H1 (cell line): Measurements from ENCODE around the gene KIF26A. TPM values are rescaled to one million over a fixed set of nuclear protein-coding genes. Genes with fewer than 3 reads are reported as not detected.

Experiments used
- CTCF ChIA-PET: fragments of 300-600 bp; sonication (Branson Sonifier 250); formaldehyde crosslinking; loops from one replicate; lab custom pipeline; 2021; ENCODE audit not compliant: partially characterized antibody; lab: Charles Lee
- POLR2A ChIA-PET: fragments of 300-600 bp; sonication (Branson Sonifier 250); formaldehyde crosslinking; loops from one replicate; lab custom pipeline; 2021; ENCODE audit warnings: inconsistent platforms; ENCODE audit not compliant: partially characterized antibody; lab: Charles Lee
- DNase-seq, 2 experiments: peaks; one replicate each; pipeline versions ENCODE4 v3.0.0 to v3.0.0-alpha.2; 2010 to 2022; ENCODE audit warnings: low spot score in 2 of 2, low read depth in 1 of 2, mixed read lengths in 1 of 2
- FAIRE-seq: peaks from 2 replicates; lab custom pipeline; 2011; peaks lifted over from hg19 to GRCh38; lab: Jason Lieb, UNC
- H2AFZ ChIP-seq: 2 replicates; pipeline ENCODE4 v1.8.1; 2012; ENCODE audit warnings: low read length, inconsistent platforms
- H2AK5ac ChIP-seq: 2 replicates; pipeline ENCODE4 v1.6.1; 2013; ENCODE audit warnings: low read depth, low read length
- H2BK120ac ChIP-seq: replicated peaks from 2 replicates; pipeline ENCODE3; 2013; ENCODE audit warnings: low read depth, low read length, inconsistent platforms
- H2BK12ac ChIP-seq: 2 replicates; pipeline ENCODE4 v1.6.1; 2013; ENCODE audit warnings: low read depth, low read length
- H2BK15ac ChIP-seq: 2 replicates; pipeline ENCODE4 v1.6.1; 2013; ENCODE audit warnings: low read length
- H2BK20ac ChIP-seq: 2 replicates; pipeline ENCODE4 v1.6.1; 2013; ENCODE audit warnings: low read length
- H2BK5ac ChIP-seq: 2 replicates; pipeline ENCODE4 v1.6.1; 2013; ENCODE audit warnings: low read depth, low read length
- H3K14ac ChIP-seq: 2 replicates; pipeline ENCODE4 v1.6.1; 2013; ENCODE audit warnings: inconsistent platforms; ENCODE audit not compliant: insufficient read length
- H3K18ac ChIP-seq: 2 replicates; pipeline ENCODE4 v1.6.1; 2013; ENCODE audit warnings: low read length; ENCODE audit errors: extremely low read depth
- H3K23ac ChIP-seq: 2 replicates; pipeline ENCODE4 v1.6.1; 2013; ENCODE audit warnings: inconsistent platforms; ENCODE audit not compliant: insufficient read length
- H3K23me2 ChIP-seq: 2 replicates; pipeline ENCODE4 v1.6.1; 2013; ENCODE audit warnings: low read depth, low read length
- H3K27ac ChIP-seq: 2 replicates; pipeline ENCODE4 v1.6.1; 2011; ENCODE audit warnings: low read depth, low read length, inconsistent platforms
- H3K27me3 ChIP-seq, 4 experiments: replicated peaks in 1 of 4; 1 replicate in 1 of 4; 2 replicates in 3 of 4; pipeline versions ENCODE4 v1.6.1 to v1.8.1; 2011 to 2013; ENCODE audit warnings: low read length in 3 of 4, mild to moderate bottlenecking in 3 of 4, inconsistent platforms in 2 of 4, mixed read lengths in 2 of 4, moderate library complexity in 1 of 4; ENCODE audit not compliant: control insufficient read depth in 3 of 4, insufficient read depth in 3 of 4; ENCODE audit errors: extremely low read depth in 1 of 4
- H3K36me3 ChIP-seq, 4 experiments: 2 replicates each; pipeline versions ENCODE4 v1.6.1 to v1.8.1; 2011 to 2013; ENCODE audit warnings: mild to moderate bottlenecking in 4 of 4, low read length in 3 of 4, moderate library complexity in 2 of 4, control low read depth in 1 of 4, inconsistent platforms in 1 of 4; ENCODE audit not compliant: insufficient read depth in 4 of 4, control insufficient read depth in 2 of 4
- H3K4ac ChIP-seq: replicated peaks from 2 replicates; pipeline ENCODE3; 2013; ENCODE audit warnings: low read length, low read depth, mixed read lengths, inconsistent platforms; ENCODE audit not compliant: insufficient read length
- H3K4me1 ChIP-seq, 4 experiments: replicated peaks in 1 of 4; 1 replicate in 1 of 4; 2 replicates in 3 of 4; pipeline versions ENCODE4 v1.6.1 to v1.8.1; 2011 to 2013; ENCODE audit warnings: low read length in 3 of 4, inconsistent platforms in 2 of 4, mixed read lengths in 1 of 4; ENCODE audit not compliant: insufficient read depth in 4 of 4, control insufficient read depth in 3 of 4
- H3K4me2 ChIP-seq, 2 experiments: 2 replicates each; pipeline versions ENCODE4 v1.6.1 to v1.8.1; 2011 to 2013; ENCODE audit warnings: low read depth in 2 of 2, low read length in 2 of 2, control low read depth in 1 of 2, inconsistent platforms in 1 of 2, mild to moderate bottlenecking in 1 of 2; ENCODE audit not compliant: insufficient read depth in 1 of 2
- H3K4me3 ChIP-seq, 4 experiments: fragments of 200-600, 300-600 bp in 1 of 4; sonication (generic), shearing (Covaris generic), sonication (Bioruptor Twin) in 1 of 4; 2 replicates each; pipeline versions ENCODE4 v1.5.1 to v1.8.1; 2011 to 2016; ENCODE audit warnings: low read length in 4 of 4, low read depth in 3 of 4, control low read depth in 2 of 4, inconsistent platforms in 2 of 4, mild to moderate bottlenecking in 2 of 4, mixed read lengths in 1 of 4, moderate library complexity in 1 of 4; ENCODE audit not compliant: insufficient read depth in 2 of 4; ENCODE audit errors: extremely low read depth in 1 of 4
- H3K56ac ChIP-seq: replicated peaks from 2 replicates; pipeline ENCODE3; 2013; ENCODE audit warnings: low read depth, mild to moderate bottlenecking, mixed read lengths, low read length, inconsistent platforms; ENCODE audit not compliant: insufficient read length
- H3K79me1 ChIP-seq: 2 replicates; pipeline ENCODE4 v1.6.1; 2013; ENCODE audit warnings: low read depth, low read length, control low read depth
- H3K79me2 ChIP-seq, 2 experiments: 2 replicates each; pipeline versions ENCODE4 v1.6.1 to v1.8.1; 2012 to 2013; ENCODE audit warnings: low read length in 2 of 2, mild to moderate bottlenecking in 2 of 2, inconsistent platforms in 1 of 2; ENCODE audit not compliant: insufficient read depth in 2 of 2, control insufficient read depth in 1 of 2
- H3K9ac ChIP-seq, 4 experiments: replicated peaks in 1 of 4; 1 replicate in 1 of 4; 2 replicates in 3 of 4; pipeline versions ENCODE4 v1.6.1 to v1.8.1; 2011 to 2013; ENCODE audit warnings: low read depth in 3 of 4, low read length in 3 of 4, control low read depth in 2 of 4, mild to moderate bottlenecking in 2 of 4, moderate library complexity in 2 of 4, inconsistent platforms in 1 of 4; ENCODE audit errors: extremely low read depth in 1 of 4
- H3K9me3 ChIP-seq, 2 experiments: 2 replicates each; pipeline versions ENCODE4 v1.6.1 to v1.8.1; 2012 to 2013; ENCODE audit warnings: mild to moderate bottlenecking in 2 of 2, moderate library complexity in 2 of 2, control low read depth in 1 of 2, inconsistent platforms in 1 of 2, low read depth in 1 of 2, low read length in 1 of 2, mixed read lengths in 1 of 2; ENCODE audit not compliant: insufficient read depth in 2 of 2
- H4K20me1 ChIP-seq, 2 experiments: replicated peaks in 1 of 2; 2 replicates each; pipeline versions ENCODE3 to v1.8.1; 2011 to 2013; ENCODE audit warnings: inconsistent platforms in 2 of 2, low read length in 2 of 2, mild to moderate bottlenecking in 1 of 2; ENCODE audit not compliant: insufficient read depth in 2 of 2, control insufficient read depth in 1 of 2
- H4K5ac ChIP-seq: 2 replicates; pipeline ENCODE4 v1.6.1; 2013; ENCODE audit warnings: low read length, low read depth, mixed read lengths, inconsistent platforms; ENCODE audit not compliant: insufficient read length
- H4K8ac ChIP-seq: 2 replicates; pipeline ENCODE4 v1.8.0; 2013; ENCODE audit warnings: mild to moderate bottlenecking, moderate library complexity, low read length, inconsistent platforms; ENCODE audit not compliant: insufficient read depth; ENCODE audit errors: extremely low read depth
- H4K91ac ChIP-seq: replicated peaks from 2 replicates; pipeline ENCODE3; 2013; ENCODE audit warnings: low read length, mixed read lengths, inconsistent platforms; ENCODE audit not compliant: insufficient read length
- ASH2L ChIP-seq: fragments of 200-600, 300-600 bp; sonication (generic); IDR thresholded peaks from one replicate; pipeline ENCODE4 v1.7.1; 2017; ENCODE audit warnings: low read length
- CHD1 ChIP-seq: IDR thresholded peaks from 2 replicates; pipeline ENCODE4 v1.6.1; 2012; ENCODE audit warnings: low read depth, low read length, improper control_type of control experiment
- CTCF ChIP-seq, 3 experiments: IDR thresholded peaks; 1 replicate in 2 of 3; 2 replicates in 1 of 3; pipeline versions ENCODE4 v1.5.1 to v1.6.1; 2011; ENCODE audit warnings: low read length in 3 of 3, mild to moderate bottlenecking in 3 of 3, inconsistent platforms in 2 of 3, low read depth in 1 of 3, moderate library complexity in 1 of 3; ENCODE audit not compliant: insufficient read depth in 1 of 3; ENCODE audit errors: control extremely low read depth in 1 of 3
- FOSL1 ChIP-seq: IDR thresholded peaks from 2 replicates; pipeline ENCODE4 v1.6.1; 2011; ENCODE audit warnings: mild to moderate bottlenecking, low read depth, low read length, moderate library complexity; ENCODE audit not compliant: insufficient read depth
- HDAC6 ChIP-seq: IDR thresholded peaks from one replicate; pipeline ENCODE4 v1.7.1; 2012; ENCODE audit warnings: low read depth, mild to moderate bottlenecking, inconsistent platforms, low read length, moderate library complexity
- POU5F1 ChIP-seq: IDR thresholded peaks from 2 replicates; pipeline ENCODE4 v1.6.1; 2011; ENCODE audit warnings: low read depth, mild to moderate bottlenecking, low read length, moderate library complexity
- SP4 ChIP-seq: IDR thresholded peaks from 2 replicates; pipeline ENCODE4 v1.6.1; 2012; ENCODE audit warnings: low read length, inconsistent platforms
- USF2 ChIP-seq: IDR thresholded peaks from 2 replicates; pipeline ENCODE4 v1.6.1; 2011; ENCODE audit warnings: low read length, improper control_type of control experiment
- WGBS, 2 experiments: shearing (Covaris generic) in 1 of 2; methylation state at CpG; one replicate each; pipeline versions ENCODE4 v1.1.6 to v1.1.7; 2013 to 2015; ENCODE audit warnings: low lambda C conversion rate in 2 of 2, mixed read lengths in 2 of 2, inconsistent platforms in 1 of 2, low coverage in 1 of 2, missing lambda C conversion rate in 1 of 2; ENCODE audit not compliant: insufficient replicate concordance in 2 of 2, insufficient coverage in 1 of 2, insufficient read length in 1 of 2; ENCODE audit errors: extremely low coverage in 1 of 2, missing lambda C conversion rate in 1 of 2; 5-methylcytosine and 5-hydroxymethylcytosine counted together
- polyA plus RNA-seq, 7 experiments: library from polyadenylated mRNA; depleted of rRNA in 3 of 7; stranded (reverse) in 5 of 7; unstranded in 2 of 7; fragments of >200 nt in 5 of 7; fragments of 200-250 nt in 2 of 7; gene quantifications; 1 replicate in 5 of 7; 2 replicates in 1 of 7; 4 replicates in 1 of 7; pipeline versions ENCODE4 v1.2.1 to v1.2.3, GENCODE V29; 2011 to 2013; ENCODE audit warnings: missing spikeins in 2 of 7, mixed read lengths in 2 of 7
- total RNA-seq: library from RNA; stranded (reverse); fragmentation: NEBNext Ultra II Directional; extraction: Animal tissue kit (Norgen Biotek cat#: 25700); gene quantifications from 2 replicates; pipeline ENCODE4 v1.2.1, GENCODE V29; 2021

The KIF26A gene
- total and polyA plus RNA-seq, 2 of the 8 experiments (the other 6 are each of a cell fraction or from before 2014, with no cell fraction given), result 11.5 to 41.6 TPM

- Histone ChIP-seq H3K27ac (no peak overlapping the region), H2BK15ac (no peak overlapping the region)
These were observed 25.2 kb downstream of the KIF26A start for GRCh38 chr14:104163541-104163940.

More at GRCh38 chr14:104163541-104163940, 25.2 kb downstream of the KIF26A start:
- Histone ChIP-seq H3K14ac (no peak overlapping the region), H3K56ac (no peak overlapping the region), H3K4me2 (no peak overlapping the region), H2BK5ac (no peak overlapping the region; the same call in 1 of the 2 replicates), H3K9me3 (no peaks in the 10 kb centered on the region), H2AK5ac (no peak overlapping the region), H2BK12ac (no peak overlapping the region), H3K4me3 (no peak overlapping the region), H4K91ac (no peak overlapping the region), H3K4ac (no peak overlapping the region), H4K20me1 (peaks cover under 1 to 19% of the 10 kb centered on the region in 2 experiments), H3K36me3 (peaks cover 0 to 3% (median 0%) of the 10 kb centered on the region in 4 experiments; a peak in 1 of 8 replicates), H3K79me1 (peaks cover 10% of the 10 kb centered on the region), H2BK120ac (no peak overlapping the region), H3K4me1 (peaks cover 0 to 5% (median 1%) of the 10 kb centered on the region in 4 experiments; a peak in 5 of 7 replicates), H4K5ac (no peak overlapping the region), H3K23ac (no peak overlapping the region), H2BK20ac (no peak overlapping the region), H3K18ac (no peak overlapping the region), H2AFZ (no peak overlapping the region), H3K23me2 (no peaks in the 10 kb centered on the region; the same call in 1 of the 2 replicates), H3K79me2 (peaks cover 0 to 6% of the 10 kb centered on the region in 2 experiments; a peak in 2 of 4 replicates), H3K9ac (no peak overlapping the region), H3K27me3 (no peaks in the 10 kb centered on the region), H4K8ac (no peak overlapping the region)
- no peak for FAIRE-seq
- CTCF ChIA-PET, result interaction anchor here (0.8 kb wide), 1 partner anchor 61 kb away, joined by 3 read pairs; no protein-coding TSS in a partner anchor
- POLR2A ChIA-PET, result no interaction called here
- DNase-seq, result no peak
- TF ChIP-seq FOSL1, result no peak
- TF ChIP-seq ASH2L, result no peak
- no peak for TF ChIP-seq USF2
- no peak for TF ChIP-seq SP4
- no peak for TF ChIP-seq HDAC6
- no peak for TF ChIP-seq POU5F1
- no peak for TF ChIP-seq CHD1
- no peak for TF ChIP-seq CTCF (IDR thresholded peaks at IDR 0.05; ENCODE audit: control extremely low read depth in 1 of 3, insufficient read depth in 1 of 3, low read depth in 1 of 3, low read length in 3 of 3)
- WGBS, 2 experiments, result 84% methylated on average over 17 of the region's 21 CpGs; no CpG with 5 or more reads in 1 of the 2 experiments
